Right atrium auricular region (tissue), 2 donors: Measurements from ENCODE around the gene EPHA5. TPM values are rescaled to one million over a fixed set of nuclear protein-coding genes. Genes with fewer than 3 reads are reported as not detected.

Experiments used
- DNase-seq: peaks from one replicate; pipeline ENCODE4 v3.0.0-alpha.2; 2019; ENCODE audit warnings: low spot score
- H3K27ac ChIP-seq, 2 donors: fragments of 200-600 bp; sonication (generic); 1 replicate in 1 of 2; 2 replicates in 1 of 2; pipeline ENCODE4 v1.5.1; 2016 to 2019
- H3K27me3 ChIP-seq, 2 donors: fragments of 200-600 bp; sonication (generic); one replicate each; pipeline versions ENCODE4 v1.5.1 to v1.6.0; 2017 to 2019
- H3K36me3 ChIP-seq: fragments of 200-600 bp; sonication (generic); one replicate; pipeline ENCODE4 v1.5.1; 2016
- H3K4me1 ChIP-seq, 2 donors: fragments of 200-600 bp; sonication (generic); one replicate each; pipeline versions ENCODE4 v1.5.1 to v1.6.0; 2017 to 2019
- H3K4me3 ChIP-seq, 2 donors: fragments of 200-600 bp; sonication (generic); 1 replicate in 1 of 2; 2 replicates in 1 of 2; pipeline ENCODE4 v1.5.1; 2017 to 2019; ENCODE audit warnings: mild to moderate bottlenecking in 1 of 2, moderate library complexity in 1 of 2
- H3K9me3 ChIP-seq, 2 donors: fragments of 200-600 bp; sonication (generic); one replicate each; pipeline ENCODE4 v1.5.1; 2019
- total RNA-seq, 2 donors: library from RNA; depleted of rRNA; stranded (reverse); fragments of >200 nt; gene quantifications; one replicate each; pipeline ENCODE4 v1.1.0, GENCODE V29; 2016
- TF ChIP-seq, protein P1 (sequence below), 2 donors: fragments of 200-600 bp; sonication (generic); IDR thresholded peaks; one replicate each; pipeline ENCODE4 v1.5.1; 2019; ENCODE audit warnings: antibody characterized with exemption in 2 of 2

EPHA5 gene
- total RNA-seq = 1 to 10 TPM in 1 of 2 donors, under 1 TPM in 1; 0.24 to 9.8 TPM

DNA sequence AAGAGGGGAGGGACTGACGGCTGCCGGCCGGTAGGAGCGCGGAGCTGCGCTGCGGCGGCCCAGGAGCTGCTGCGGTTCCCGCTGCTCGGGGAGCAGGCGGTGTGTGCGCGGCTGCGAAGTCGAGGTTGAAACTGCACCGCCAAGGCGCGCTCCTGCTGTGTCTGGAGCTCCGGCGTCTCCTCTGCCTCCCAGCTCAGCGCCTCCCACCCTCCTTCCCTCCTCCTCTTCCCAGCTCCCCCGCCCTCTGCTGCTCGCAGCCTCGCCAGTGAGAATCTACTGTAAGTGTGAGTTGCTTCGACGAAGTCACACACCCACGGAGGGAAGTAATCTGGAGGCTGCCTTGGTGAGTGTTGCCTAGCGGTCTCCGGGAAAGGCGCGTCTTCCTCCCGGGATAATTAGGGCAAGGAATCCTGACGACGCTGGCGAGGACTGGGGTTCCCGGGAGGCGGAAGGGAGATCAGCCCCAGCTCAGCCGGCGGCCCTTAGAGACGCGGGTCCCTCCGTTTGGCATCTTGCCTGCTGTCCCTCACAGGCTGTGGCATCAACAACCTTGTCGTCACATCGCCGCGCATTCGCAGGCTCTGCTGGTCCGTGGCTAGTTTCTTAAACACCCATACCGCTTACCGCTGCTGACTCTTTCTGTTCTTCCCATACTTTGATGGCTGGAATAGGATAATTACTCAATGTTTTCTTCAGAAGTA lies at the start of gene EPHA5:
EPHA5 (minus strand) TSS at position 159 of the 701 bp plus-strand sequence. CDS start 747 bp downstream, outside the sequence.
- peak within 1 kb of the TSS; percentile 52 to 59 for H3K4me3 ChIP-seq
- H3K27me3 ChIP-seq = no peaks in the 10 kb centered on the region
- peak; percentile 69 for DNase-seq
- peak within 1 kb of the TSS; percentile 82 to 83 for H3K27ac ChIP-seq
- no peaks in the 10 kb centered on the region for H3K9me3 ChIP-seq
- H3K4me1 ChIP-seq = peaks cover 0 to 14% of the 10 kb centered on the region in 2 donors
- TF ChIP-seq, protein P1, sequence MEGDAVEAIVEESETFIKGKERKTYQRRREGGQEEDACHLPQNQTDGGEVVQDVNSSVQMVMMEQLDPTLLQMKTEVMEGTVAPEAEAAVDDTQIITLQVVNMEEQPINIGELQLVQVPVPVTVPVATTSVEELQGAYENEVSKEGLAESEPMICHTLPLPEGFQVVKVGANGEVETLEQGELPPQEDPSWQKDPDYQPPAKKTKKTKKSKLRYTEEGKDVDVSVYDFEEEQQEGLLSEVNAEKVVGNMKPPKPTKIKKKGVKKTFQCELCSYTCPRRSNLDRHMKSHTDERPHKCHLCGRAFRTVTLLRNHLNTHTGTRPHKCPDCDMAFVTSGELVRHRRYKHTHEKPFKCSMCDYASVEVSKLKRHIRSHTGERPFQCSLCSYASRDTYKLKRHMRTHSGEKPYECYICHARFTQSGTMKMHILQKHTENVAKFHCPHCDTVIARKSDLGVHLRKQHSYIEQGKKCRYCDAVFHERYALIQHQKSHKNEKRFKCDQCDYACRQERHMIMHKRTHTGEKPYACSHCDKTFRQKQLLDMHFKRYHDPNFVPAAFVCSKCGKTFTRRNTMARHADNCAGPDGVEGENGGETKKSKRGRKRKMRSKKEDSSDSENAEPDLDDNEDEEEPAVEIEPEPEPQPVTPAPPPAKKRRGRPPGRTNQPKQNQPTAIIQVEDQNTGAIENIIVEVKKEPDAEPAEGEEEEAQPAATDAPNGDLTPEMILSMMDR (IDR thresholded peaks at IDR 0.05) = peak in 1 of 2 donors; percentile 18
- no peaks in the 10 kb centered on the region for H3K36me3 ChIP-seq

DNA sequence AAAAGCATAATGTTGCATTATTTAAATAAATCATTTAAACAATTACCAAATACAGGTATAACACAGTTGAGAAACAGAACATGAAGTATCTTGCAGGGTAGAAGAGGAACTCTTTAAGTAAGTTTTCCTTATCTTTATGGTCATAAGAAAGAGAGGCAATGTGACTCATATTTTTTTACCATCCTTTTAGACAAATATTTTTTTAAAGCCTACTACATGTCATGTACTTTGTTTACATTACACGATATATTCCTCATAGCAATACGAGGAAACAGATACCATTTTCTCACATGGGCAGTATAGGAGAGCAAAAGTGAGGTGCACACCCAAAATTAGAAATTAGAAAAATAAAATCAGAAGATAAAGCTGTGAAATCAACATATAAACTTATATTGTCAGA lies 49.3 kb upstream of the EPHA5 start:
- Histone ChIP-seq H3K36me3 (no peaks in the 10 kb centered on the region), H3K4me3 (no peak overlapping the region), H3K27me3 (no peaks in the 10 kb centered on the region), H3K9me3 (no peaks in the 10 kb centered on the region), H3K27ac (no peak overlapping the region), H3K4me1 (no peaks in the 10 kb centered on the region)
- TF ChIP-seq, protein P1 (IDR thresholded peaks at IDR 0.05) = no peak
- no peak for DNase-seq

DNA sequence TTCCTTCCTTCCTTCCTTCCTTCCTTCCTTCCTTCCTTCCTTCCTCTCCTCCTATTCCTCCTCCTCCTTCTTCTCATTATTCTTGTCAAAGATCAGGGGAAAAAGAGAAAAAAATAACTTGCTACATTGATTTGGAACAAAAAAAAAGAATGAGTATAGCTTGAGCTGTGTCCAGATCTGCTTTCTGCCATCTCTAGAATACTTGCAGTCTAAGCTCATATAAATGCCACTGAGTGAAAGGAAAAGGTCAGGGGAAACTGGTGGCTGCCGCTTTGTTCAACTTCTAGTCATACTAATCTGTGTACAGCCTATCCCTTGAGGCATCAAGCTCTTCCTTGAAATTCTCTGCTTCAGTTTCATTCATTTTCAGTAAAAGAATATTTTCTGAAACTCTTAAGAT lies 28.3 kb upstream of the EPHA5 start:
- H3K27ac ChIP-seq = no peak overlapping the region
- H3K36me3 ChIP-seq = no peaks in the 10 kb centered on the region
- DNase-seq = no peak
- no peak overlapping the region for H3K4me3 ChIP-seq
- H3K4me1 ChIP-seq = no peaks in the 10 kb centered on the region
- H3K27me3 ChIP-seq = no peaks in the 10 kb centered on the region
- TF ChIP-seq, protein P1 (IDR thresholded peaks at IDR 0.05) = no peak
- no peaks in the 10 kb centered on the region for H3K9me3 ChIP-seq

DNA sequence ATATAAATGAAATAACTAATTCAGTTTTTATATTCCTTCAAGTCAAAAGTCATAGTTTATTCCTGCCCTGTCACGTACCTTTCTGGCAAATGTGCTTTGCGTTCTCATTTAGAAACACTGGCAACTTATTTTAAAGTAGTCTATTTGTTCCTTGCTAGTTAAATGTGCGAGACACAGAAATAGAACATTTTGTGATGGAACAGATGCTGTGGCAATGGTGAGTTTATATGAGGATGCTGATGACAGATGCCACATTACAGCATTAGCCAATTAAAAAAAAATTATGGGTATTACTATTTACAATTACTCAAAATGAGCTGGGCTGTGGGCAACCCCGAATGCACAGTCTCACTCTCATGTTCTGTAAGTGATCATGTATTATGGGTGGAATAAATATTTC lies 26.1 kb upstream of the EPHA5 start:
- H3K9me3 ChIP-seq = no peaks in the 10 kb centered on the region
- no peak overlapping the region for H3K4me3 ChIP-seq
- DNase-seq = no peak
- TF ChIP-seq, protein P1 (IDR thresholded peaks at IDR 0.05) = no peak
- H3K4me1 ChIP-seq = no peaks in the 10 kb centered on the region
- no peaks in the 10 kb centered on the region for H3K36me3 ChIP-seq
- no peak overlapping the region for H3K27ac ChIP-seq
- no peaks in the 10 kb centered on the region for H3K27me3 ChIP-seq

DNA sequence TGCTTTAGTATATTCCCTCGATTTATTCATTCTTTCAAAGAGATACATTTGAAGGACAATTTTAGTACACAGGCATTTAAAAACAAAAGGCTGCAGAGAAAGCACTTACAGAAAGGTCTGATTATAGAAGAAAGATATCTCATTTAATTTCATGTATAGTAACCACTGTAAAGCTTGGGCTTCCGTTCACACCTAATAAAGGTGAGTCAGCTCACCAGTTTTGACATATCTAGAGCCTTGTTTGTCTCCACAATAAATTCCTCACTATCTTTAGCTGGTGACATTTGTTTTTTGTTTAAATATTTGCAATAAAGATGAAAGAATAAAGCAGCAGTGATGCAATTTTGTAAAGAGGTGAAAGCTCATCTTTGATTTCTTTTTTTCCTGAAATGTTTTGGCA lies 1.1 kb upstream of the EPHA5 start:
- no peaks in the 10 kb centered on the region for H3K27me3 ChIP-seq
- no peaks in the 10 kb centered on the region for H3K36me3 ChIP-seq
- TF ChIP-seq, protein P1 (IDR thresholded peaks at IDR 0.05) = no peak

DNA sequence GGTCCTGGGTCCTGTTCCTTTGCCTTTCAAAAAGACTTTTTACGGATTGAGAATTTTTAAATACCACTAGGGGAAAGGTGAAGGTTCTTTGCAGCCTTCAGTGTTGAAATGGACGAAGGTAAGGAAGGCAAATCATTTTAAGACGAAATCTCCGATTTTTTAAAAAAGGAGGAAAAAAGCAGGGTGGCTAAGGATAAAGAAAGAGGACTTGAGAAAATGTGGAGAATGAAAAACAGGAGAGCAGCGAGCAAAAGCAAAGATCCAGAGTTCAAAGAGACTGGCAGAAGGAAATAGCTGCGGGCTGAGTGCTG lies 314 bp downstream of the EPHA5 start:
- DNase-seq = no peak
- TF ChIP-seq, protein P1 (IDR thresholded peaks at IDR 0.05) = no peak

More for the DNA sequence above, 1.1 kb upstream of the EPHA5 start:
- Histone ChIP-seq H3K4me1 (peaks cover 0 to 14% of the 10 kb centered on the region in 2 donors), H3K4me3 (peak overlapping the region in 1 of 2 donors; percentile 52), H3K27ac (no peak overlapping the region), H3K9me3 (no peaks in the 10 kb centered on the region)
- DNase-seq = no peak

More for the DNA sequence above, 314 bp downstream of the EPHA5 start:
- Histone ChIP-seq H3K36me3 (no peaks in the 10 kb centered on the region), H3K9me3 (no peaks in the 10 kb centered on the region), H3K27me3 (no peaks in the 10 kb centered on the region), H3K27ac (peak overlapping the region; percentile 82 to 83), H3K4me3 (peak overlapping the region; percentile 52 to 59), H3K4me1 (peaks cover 0 to 14% of the 10 kb centered on the region in 2 donors)
